Panc1 (cell line): ENCODE results near the gene ZFAND4. TPM values are rescaled to one million over a fixed set of nuclear protein-coding genes. Genes with fewer than 3 reads are reported as not detected.

ENCODE experiments used
- ATAC-seq: fragments of 200-7000 bp; cut with Tn5 transposase; 2 replicates; pipeline ENCODE4 v1.9.1; 2020; ENCODE audit warnings: mild to moderate bottlenecking, moderate library complexity
- BruUV-seq: library from RNA; stranded (reverse); fragments of 400-500 nt; replicated peaks from 2 replicates; lab custom pipeline; 2021; lab: Mats Ljungman, UMichigan
- CTCF ChIA-PET: fragments of 300-600 bp; sonication (Branson Sonifier 250); formaldehyde crosslinking; loops from one replicate; lab custom pipeline; 2022; ENCODE audit warnings: antibody characterized with exemption; lab: Charles Lee
- POLR2A ChIA-PET: fragments of 300-600 bp; sonication (Branson Sonifier 250); formaldehyde crosslinking; loops from one replicate; lab custom pipeline; 2022; ENCODE audit warnings: antibody characterized with exemption; lab: Charles Lee
- DNase-seq: peaks from one replicate; pipeline ENCODE4 v3.0.0-alpha.2; 2010; ENCODE audit warnings: low read depth, low spot score
- H3K27ac ChIP-seq: 2 replicates; pipeline ENCODE4 v1.5.1; 2011; ENCODE audit warnings: mild to moderate bottlenecking, low read length, inconsistent platforms
- H3K27me3 ChIP-seq: fragments of 200-500 bp; sonication (Bioruptor generic); 2 replicates; pipeline ENCODE4 v1.6.0; 2014; ENCODE audit warnings: low read length, inconsistent platforms; ENCODE audit not compliant: control insufficient read depth, insufficient read depth
- H3K36me3 ChIP-seq: fragments of 200-500 bp; sonication (Bioruptor generic); 2 replicates; pipeline ENCODE4 v1.5.1; 2014; ENCODE audit warnings: inconsistent platforms, mild to moderate bottlenecking, low read length, moderate library complexity; ENCODE audit not compliant: control insufficient read depth, insufficient read depth
- H3K4me1 ChIP-seq: 2 replicates; pipeline ENCODE4 v1.5.1; 2011; ENCODE audit warnings: inconsistent platforms, mild to moderate bottlenecking, low read length, moderate library complexity; ENCODE audit not compliant: control insufficient read depth, insufficient read depth
- H3K4me3 ChIP-seq, 2 experiments: 2 replicates each; pipeline ENCODE4 v1.5.1; 2011 to 2012; ENCODE audit warnings: low read depth in 2 of 2, low read length in 2 of 2, mild to moderate bottlenecking in 2 of 2, inconsistent platforms in 1 of 2, moderate library complexity in 1 of 2
- H3K9me3 ChIP-seq: fragments of 200-500 bp; sonication (Bioruptor generic); 2 replicates; pipeline ENCODE4 v1.5.1; 2014; ENCODE audit warnings: low read depth, mild to moderate bottlenecking, inconsistent platforms, low read length, moderate library complexity; ENCODE audit not compliant: control insufficient read depth, insufficient read depth
- POLR2AphosphoS5 ChIP-seq: IDR thresholded peaks from 2 replicates; pipeline ENCODE4 v1.6.1; 2012; ENCODE audit warnings: mild to moderate bottlenecking, low read depth, low read length, moderate library complexity
- SIN3A ChIP-seq: IDR thresholded peaks from 2 replicates; pipeline ENCODE4 v1.6.1; 2012; ENCODE audit warnings: low read depth, mild to moderate bottlenecking, low read length, moderate library complexity, borderline replicate concordance; ENCODE audit not compliant: insufficient read depth
- TCF7L2 ChIP-seq: IDR thresholded peaks from 2 replicates; pipeline ENCODE4 v1.6.1; 2011; ENCODE audit warnings: mild to moderate bottlenecking, low read depth, low read length, inconsistent platforms
- in situ Hi-C: cut with HindIII; loops from 2 replicates; pipeline ENCODE4 v1.10.0; 2016; ENCODE audit warnings: low sequenced_read_pairs, low pct_unique_long_range_greater_than_20kb
- intact Hi-C: fragments of 100-400 bp; cut with micrococcal nuclease; formaldehyde crosslinking; loops from one replicate; pipeline ENCODE4 v1.10.0; 2022; ENCODE audit not compliant: unreplicated experiment
- total RNA-seq: library from RNA; stranded (reverse); gene quantifications from one replicate; pipeline ENCODE4 v1.2.1, GENCODE V29; 2021; ENCODE audit not compliant: unreplicated experiment
- TF ChIP-seq, protein P1 (sequence below), 2 experiments: IDR thresholded peaks; 2 replicates each; pipeline ENCODE4 v1.6.1; 2011 to 2012; ENCODE audit warnings: low read depth in 2 of 2, control low read depth in 1 of 2, low read length in 1 of 2, mild to moderate bottlenecking in 1 of 2, moderate library complexity in 1 of 2; ENCODE audit not compliant: insufficient read depth in 1 of 2
- TF ChIP-seq, protein P2 (sequence below): fragments of 450-650 bp; IDR thresholded peaks from 2 replicates; pipeline ENCODE4 v1.5.1; 2017; ENCODE audit warnings: mild to moderate bottlenecking

The ZFAND4 gene
- total RNA-seq, 1 experiment from 2014 or later = 23.6 TPM

DNA sequence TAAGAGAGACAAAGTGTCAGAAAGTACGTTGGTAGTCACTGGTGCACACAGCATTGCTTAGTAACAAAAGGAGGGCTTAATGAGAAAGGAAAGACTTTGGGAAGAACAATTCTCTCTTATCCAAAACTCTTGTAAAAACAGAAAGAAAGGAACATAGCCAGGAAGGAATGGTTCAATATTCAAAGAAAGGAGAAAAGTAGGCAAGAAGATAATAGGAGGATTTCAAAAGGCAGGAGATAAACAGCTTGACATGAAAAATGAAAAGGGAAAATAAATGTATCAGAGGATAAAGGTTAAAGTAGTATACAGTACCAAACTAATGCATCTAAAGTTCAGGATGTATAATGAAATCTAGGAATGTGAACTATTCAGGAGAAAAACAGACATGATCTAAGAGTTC is 20.1 kb downstream of the ZFAND4 start:
- Histone ChIP-seq H3K27ac (no peak overlapping the region), H3K4me3 (no peak overlapping the region), H3K27me3 (no peaks in the 10 kb centered on the region), H3K36me3 (no peaks in the 10 kb centered on the region; the same call in 1 of the 2 replicates), H3K4me1 (no peaks in the 10 kb centered on the region), H3K9me3 (no peaks in the 10 kb centered on the region)
- no peak for ATAC-seq
- POLR2A ChIA-PET = no interaction called here
- BruUV-seq = no TSS peak
- in situ Hi-C loops (no loop called here), intact Hi-C loops (no loop called here)
- TF ChIP-seq TCF7L2 (no peak), SIN3A (no peak), POLR2AphosphoS5 (no peak)
- TF ChIP-seq, protein P1, sequence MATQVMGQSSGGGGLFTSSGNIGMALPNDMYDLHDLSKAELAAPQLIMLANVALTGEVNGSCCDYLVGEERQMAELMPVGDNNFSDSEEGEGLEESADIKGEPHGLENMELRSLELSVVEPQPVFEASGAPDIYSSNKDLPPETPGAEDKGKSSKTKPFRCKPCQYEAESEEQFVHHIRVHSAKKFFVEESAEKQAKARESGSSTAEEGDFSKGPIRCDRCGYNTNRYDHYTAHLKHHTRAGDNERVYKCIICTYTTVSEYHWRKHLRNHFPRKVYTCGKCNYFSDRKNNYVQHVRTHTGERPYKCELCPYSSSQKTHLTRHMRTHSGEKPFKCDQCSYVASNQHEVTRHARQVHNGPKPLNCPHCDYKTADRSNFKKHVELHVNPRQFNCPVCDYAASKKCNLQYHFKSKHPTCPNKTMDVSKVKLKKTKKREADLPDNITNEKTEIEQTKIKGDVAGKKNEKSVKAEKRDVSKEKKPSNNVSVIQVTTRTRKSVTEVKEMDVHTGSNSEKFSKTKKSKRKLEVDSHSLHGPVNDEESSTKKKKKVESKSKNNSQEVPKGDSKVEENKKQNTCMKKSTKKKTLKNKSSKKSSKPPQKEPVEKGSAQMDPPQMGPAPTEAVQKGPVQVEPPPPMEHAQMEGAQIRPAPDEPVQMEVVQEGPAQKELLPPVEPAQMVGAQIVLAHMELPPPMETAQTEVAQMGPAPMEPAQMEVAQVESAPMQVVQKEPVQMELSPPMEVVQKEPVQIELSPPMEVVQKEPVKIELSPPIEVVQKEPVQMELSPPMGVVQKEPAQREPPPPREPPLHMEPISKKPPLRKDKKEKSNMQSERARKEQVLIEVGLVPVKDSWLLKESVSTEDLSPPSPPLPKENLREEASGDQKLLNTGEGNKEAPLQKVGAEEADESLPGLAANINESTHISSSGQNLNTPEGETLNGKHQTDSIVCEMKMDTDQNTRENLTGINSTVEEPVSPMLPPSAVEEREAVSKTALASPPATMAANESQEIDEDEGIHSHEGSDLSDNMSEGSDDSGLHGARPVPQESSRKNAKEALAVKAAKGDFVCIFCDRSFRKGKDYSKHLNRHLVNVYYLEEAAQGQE (IDR thresholded peaks at IDR 0.05; ENCODE audit: insufficient read depth in 1 of 2, low read depth in 2 of 2, low read length in 1 of 2) = no peak
- CTCF ChIA-PET = no interaction called here
- DNase-seq = no peak

DNA sequence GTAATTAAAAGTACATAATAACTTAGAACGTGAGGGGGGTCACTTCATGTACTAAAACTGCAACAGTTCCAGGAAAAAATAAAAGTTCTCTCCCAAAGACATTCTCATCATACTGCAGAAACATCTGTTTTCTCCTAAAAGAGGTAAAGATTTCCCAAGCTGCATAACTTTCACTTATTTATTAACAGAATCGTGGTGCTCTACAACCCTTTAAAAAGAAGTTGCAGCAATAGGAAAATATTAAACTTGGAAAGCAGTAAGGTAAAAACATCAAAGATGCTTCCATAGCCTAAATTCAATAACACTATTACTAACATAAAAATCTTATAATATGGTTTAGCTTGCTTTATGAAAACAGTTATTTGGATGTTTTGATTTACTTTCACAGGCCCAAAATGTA is 23.3 kb downstream of the ZFAND4 start:
- no peaks in the 10 kb centered on the region; the same call in 1 of the 2 replicates for H3K36me3 ChIP-seq
- H3K4me3 ChIP-seq = no peak overlapping the region
- no peaks in the 10 kb centered on the region for H3K4me1 ChIP-seq
- H3K9me3 ChIP-seq = no peaks in the 10 kb centered on the region
- POLR2A ChIA-PET = no interaction called here
- DNase-seq (no peak), ATAC-seq (no peak)
- H3K27ac ChIP-seq = no peak overlapping the region
- TF ChIP-seq, protein P1 (IDR thresholded peaks at IDR 0.05; ENCODE audit: insufficient read depth in 1 of 2, low read depth in 2 of 2, low read length in 1 of 2) = no peak
- TF ChIP-seq SIN3A (no peak), TCF7L2 (no peak), POLR2AphosphoS5 (no peak)
- TF ChIP-seq, protein P2, sequence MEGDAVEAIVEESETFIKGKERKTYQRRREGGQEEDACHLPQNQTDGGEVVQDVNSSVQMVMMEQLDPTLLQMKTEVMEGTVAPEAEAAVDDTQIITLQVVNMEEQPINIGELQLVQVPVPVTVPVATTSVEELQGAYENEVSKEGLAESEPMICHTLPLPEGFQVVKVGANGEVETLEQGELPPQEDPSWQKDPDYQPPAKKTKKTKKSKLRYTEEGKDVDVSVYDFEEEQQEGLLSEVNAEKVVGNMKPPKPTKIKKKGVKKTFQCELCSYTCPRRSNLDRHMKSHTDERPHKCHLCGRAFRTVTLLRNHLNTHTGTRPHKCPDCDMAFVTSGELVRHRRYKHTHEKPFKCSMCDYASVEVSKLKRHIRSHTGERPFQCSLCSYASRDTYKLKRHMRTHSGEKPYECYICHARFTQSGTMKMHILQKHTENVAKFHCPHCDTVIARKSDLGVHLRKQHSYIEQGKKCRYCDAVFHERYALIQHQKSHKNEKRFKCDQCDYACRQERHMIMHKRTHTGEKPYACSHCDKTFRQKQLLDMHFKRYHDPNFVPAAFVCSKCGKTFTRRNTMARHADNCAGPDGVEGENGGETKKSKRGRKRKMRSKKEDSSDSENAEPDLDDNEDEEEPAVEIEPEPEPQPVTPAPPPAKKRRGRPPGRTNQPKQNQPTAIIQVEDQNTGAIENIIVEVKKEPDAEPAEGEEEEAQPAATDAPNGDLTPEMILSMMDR = no peak
- CTCF ChIA-PET = interaction anchor here (0.6 kb wide), 1 partner anchor 30 kb away, joined by 4 read pairs; no protein-coding TSS in a partner anchor
- in situ Hi-C loops (no loop called here), intact Hi-C loops (no loop called here)
- H3K27me3 ChIP-seq = no peaks in the 10 kb centered on the region
- BruUV-seq = TSS peak; percentile 27
